Vagina (tissue), 2 donors: Measurements from ENCODE around the gene PTPRN2.

Experiments
- POLR2A ChIP-seq, 2 donors: fragments of 450-650 bp; IDR thresholded peaks; one replicate each; pipeline ENCODE4 v1.6.1; 2017; ENCODE audit warnings: antibody characterized with exemption in 2 of 2, mild to moderate bottlenecking in 2 of 2, moderate library complexity in 2 of 2
- TF ChIP-seq, protein P1 (sequence below), 3 experiments: fragments of 450-650 bp in 2 of 3; fragments of 200-600 bp in 1 of 3; sonication (generic) in 1 of 3; IDR thresholded peaks; one replicate each; pipeline ENCODE4 v1.5.1; 2017 to 2019; ENCODE audit warnings: antibody characterized with exemption in 3 of 3, mild to moderate bottlenecking in 2 of 3, moderate library complexity in 2 of 3

DNA sequence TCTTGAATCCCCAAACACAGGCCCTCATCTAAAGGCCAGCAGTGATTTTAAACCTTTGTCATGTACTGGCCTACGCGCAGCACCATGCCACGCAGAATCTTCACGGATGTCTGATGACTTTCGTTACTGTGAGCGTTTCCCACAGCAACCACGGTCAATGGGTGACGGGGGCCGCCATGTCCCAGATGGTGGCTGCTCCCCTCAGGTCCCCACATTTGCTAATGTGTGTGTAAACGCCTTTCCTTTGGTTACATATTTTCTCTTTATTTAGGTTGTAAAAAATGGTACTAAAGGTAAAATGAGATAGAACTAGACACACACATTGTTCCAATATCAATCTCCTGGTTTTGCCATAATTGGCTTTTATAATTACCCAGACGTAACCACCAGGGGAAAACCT is 699.0 kb downstream of the PTPRN2 start:
- TF ChIP-seq POLR2A (IDR thresholded peaks at IDR 0.05): no peak
- TF ChIP-seq, protein P1, sequence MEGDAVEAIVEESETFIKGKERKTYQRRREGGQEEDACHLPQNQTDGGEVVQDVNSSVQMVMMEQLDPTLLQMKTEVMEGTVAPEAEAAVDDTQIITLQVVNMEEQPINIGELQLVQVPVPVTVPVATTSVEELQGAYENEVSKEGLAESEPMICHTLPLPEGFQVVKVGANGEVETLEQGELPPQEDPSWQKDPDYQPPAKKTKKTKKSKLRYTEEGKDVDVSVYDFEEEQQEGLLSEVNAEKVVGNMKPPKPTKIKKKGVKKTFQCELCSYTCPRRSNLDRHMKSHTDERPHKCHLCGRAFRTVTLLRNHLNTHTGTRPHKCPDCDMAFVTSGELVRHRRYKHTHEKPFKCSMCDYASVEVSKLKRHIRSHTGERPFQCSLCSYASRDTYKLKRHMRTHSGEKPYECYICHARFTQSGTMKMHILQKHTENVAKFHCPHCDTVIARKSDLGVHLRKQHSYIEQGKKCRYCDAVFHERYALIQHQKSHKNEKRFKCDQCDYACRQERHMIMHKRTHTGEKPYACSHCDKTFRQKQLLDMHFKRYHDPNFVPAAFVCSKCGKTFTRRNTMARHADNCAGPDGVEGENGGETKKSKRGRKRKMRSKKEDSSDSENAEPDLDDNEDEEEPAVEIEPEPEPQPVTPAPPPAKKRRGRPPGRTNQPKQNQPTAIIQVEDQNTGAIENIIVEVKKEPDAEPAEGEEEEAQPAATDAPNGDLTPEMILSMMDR (IDR thresholded peaks at IDR 0.05): no peak
